ENCODE measurements around the gene CENPO.

The CENPO gene

DNA sequence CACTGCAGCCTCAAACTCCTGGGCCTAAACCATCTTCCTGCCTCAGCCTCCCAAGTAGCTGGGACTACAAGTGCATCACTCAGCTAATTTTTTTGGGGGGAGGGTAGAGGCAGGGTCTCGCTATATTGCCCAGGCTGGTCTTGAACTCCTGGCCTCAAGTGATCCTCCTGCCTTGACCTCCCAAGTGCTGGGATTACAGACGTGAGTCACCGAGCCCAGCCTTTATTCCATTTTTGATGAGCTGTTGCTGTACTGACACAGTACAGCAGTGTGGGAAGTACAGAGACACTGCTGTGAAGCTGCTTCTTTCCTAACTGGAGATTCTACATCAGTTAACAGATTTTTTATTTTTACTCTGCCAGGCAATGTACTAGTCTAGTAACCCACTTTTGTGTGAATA lies 18.9 kb upstream of the CENPO start:
- TF ChIP-seq, protein P1, sequence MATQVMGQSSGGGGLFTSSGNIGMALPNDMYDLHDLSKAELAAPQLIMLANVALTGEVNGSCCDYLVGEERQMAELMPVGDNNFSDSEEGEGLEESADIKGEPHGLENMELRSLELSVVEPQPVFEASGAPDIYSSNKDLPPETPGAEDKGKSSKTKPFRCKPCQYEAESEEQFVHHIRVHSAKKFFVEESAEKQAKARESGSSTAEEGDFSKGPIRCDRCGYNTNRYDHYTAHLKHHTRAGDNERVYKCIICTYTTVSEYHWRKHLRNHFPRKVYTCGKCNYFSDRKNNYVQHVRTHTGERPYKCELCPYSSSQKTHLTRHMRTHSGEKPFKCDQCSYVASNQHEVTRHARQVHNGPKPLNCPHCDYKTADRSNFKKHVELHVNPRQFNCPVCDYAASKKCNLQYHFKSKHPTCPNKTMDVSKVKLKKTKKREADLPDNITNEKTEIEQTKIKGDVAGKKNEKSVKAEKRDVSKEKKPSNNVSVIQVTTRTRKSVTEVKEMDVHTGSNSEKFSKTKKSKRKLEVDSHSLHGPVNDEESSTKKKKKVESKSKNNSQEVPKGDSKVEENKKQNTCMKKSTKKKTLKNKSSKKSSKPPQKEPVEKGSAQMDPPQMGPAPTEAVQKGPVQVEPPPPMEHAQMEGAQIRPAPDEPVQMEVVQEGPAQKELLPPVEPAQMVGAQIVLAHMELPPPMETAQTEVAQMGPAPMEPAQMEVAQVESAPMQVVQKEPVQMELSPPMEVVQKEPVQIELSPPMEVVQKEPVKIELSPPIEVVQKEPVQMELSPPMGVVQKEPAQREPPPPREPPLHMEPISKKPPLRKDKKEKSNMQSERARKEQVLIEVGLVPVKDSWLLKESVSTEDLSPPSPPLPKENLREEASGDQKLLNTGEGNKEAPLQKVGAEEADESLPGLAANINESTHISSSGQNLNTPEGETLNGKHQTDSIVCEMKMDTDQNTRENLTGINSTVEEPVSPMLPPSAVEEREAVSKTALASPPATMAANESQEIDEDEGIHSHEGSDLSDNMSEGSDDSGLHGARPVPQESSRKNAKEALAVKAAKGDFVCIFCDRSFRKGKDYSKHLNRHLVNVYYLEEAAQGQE (IDR thresholded peaks at IDR 0.05; ENCODE audit: insufficient replicate concordance, low read depth): no peak
- TF ChIP-seq POLR2AphosphoS5 (IDR thresholded peaks at IDR 0.05; ENCODE audit: low read depth) (no peak), GABPA (IDR thresholded peaks at IDR 0.05; ENCODE audit: low read depth) (no peak), SPI1 (IDR thresholded peaks at IDR 0.05; ENCODE audit: borderline replicate concordance, low read depth) (no peak)
- TF ChIP-seq, protein P2, sequence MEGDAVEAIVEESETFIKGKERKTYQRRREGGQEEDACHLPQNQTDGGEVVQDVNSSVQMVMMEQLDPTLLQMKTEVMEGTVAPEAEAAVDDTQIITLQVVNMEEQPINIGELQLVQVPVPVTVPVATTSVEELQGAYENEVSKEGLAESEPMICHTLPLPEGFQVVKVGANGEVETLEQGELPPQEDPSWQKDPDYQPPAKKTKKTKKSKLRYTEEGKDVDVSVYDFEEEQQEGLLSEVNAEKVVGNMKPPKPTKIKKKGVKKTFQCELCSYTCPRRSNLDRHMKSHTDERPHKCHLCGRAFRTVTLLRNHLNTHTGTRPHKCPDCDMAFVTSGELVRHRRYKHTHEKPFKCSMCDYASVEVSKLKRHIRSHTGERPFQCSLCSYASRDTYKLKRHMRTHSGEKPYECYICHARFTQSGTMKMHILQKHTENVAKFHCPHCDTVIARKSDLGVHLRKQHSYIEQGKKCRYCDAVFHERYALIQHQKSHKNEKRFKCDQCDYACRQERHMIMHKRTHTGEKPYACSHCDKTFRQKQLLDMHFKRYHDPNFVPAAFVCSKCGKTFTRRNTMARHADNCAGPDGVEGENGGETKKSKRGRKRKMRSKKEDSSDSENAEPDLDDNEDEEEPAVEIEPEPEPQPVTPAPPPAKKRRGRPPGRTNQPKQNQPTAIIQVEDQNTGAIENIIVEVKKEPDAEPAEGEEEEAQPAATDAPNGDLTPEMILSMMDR (IDR thresholded peaks at IDR 0.05; ENCODE audit: insufficient read depth, low read length): no peak
- DNase-seq (ENCODE audit: low read depth in 1 of 2, low spot score in 1 of 2): no peak
- Histone ChIP-seq H3K27ac (replicated peaks) (no peak overlapping the region), H3K27me3 (ENCODE audit: insufficient read depth, poor library complexity, severe bottlenecking) (no peaks in the 10 kb centered on the region), H3K4me3 (replicated peaks; ENCODE audit: insufficient read depth, low read length) (no peak overlapping the region)

DNA sequence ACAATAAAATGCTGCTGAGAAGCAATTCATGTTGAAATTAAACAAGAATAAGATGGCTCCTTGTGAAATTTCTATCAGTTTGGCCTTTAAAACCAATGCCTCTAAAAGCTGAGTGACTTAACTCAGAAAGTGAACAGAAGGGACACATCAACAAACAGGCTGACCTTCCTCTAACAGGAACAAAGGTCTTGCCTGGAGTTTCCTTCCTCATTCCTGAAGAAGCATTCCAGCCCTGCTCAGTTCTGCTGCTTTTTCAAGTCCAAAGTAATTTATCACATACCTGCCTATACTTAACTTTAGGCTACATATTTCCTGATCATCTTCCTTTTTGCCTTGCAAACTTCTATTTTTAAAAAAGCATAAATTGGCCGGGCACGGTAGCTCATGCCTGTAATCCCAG lies 14.1 kb upstream of the CENPO start:
- DNase-seq (ENCODE audit: low read depth in 1 of 2, low spot score in 1 of 2): no peak
- TF ChIP-seq, protein P1 (IDR thresholded peaks at IDR 0.05; ENCODE audit: insufficient replicate concordance, low read depth): no peak
- TF ChIP-seq, protein P2 (IDR thresholded peaks at IDR 0.05; ENCODE audit: insufficient read depth, low read length): no peak
- no peak for TF ChIP-seq POLR2AphosphoS5 (IDR thresholded peaks at IDR 0.05; ENCODE audit: low read depth)
- no peak for TF ChIP-seq GABPA (IDR thresholded peaks at IDR 0.05; ENCODE audit: low read depth)
- no peak for TF ChIP-seq SPI1 (IDR thresholded peaks at IDR 0.05; ENCODE audit: borderline replicate concordance, low read depth)
- Histone ChIP-seq H3K4me3 (replicated peaks; ENCODE audit: insufficient read depth, low read length) (no peak overlapping the region), H3K27me3 (ENCODE audit: insufficient read depth, poor library complexity, severe bottlenecking) (no peaks in the 10 kb centered on the region), H3K27ac (replicated peaks) (no peak overlapping the region)

DNA sequence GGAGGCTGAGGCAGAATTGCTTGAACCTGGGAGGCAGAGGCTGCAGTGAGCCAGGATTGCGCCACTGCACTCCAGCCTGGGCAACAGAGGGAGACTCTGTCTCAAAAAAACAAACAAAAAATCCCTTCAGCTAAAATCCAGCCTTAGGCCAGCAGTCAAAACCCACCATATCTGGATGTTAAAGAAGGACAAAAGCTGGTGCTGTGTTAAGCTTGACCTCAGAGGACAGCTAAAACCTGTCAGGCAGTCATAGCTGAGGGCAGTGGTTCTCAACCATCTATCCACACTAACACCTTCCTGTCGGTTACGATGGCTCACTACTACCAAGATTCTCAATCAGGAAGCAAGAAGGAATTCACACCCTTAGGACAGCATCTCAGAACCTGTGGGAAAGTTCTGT lies 9.6 kb upstream of the CENPO start:
- DNase-seq (ENCODE audit: low read depth in 1 of 2, low spot score in 1 of 2): no peak
- H3K27ac ChIP-seq (replicated peaks): no peak overlapping the region
- H3K4me3 ChIP-seq (replicated peaks; ENCODE audit: insufficient read depth, low read length): no peak overlapping the region
- TF ChIP-seq SPI1 (IDR thresholded peaks at IDR 0.05; ENCODE audit: borderline replicate concordance, low read depth) (no peak), POLR2AphosphoS5 (IDR thresholded peaks at IDR 0.05; ENCODE audit: low read depth) (no peak), GABPA (IDR thresholded peaks at IDR 0.05; ENCODE audit: low read depth) (no peak)
- TF ChIP-seq, protein P2 (IDR thresholded peaks at IDR 0.05; ENCODE audit: insufficient read depth, low read length): no peak
- TF ChIP-seq, protein P1 (IDR thresholded peaks at IDR 0.05; ENCODE audit: insufficient replicate concordance, low read depth): no peak
- H3K27me3 ChIP-seq (ENCODE audit: insufficient read depth, poor library complexity, severe bottlenecking): no peaks in the 10 kb centered on the region
